GM06990 (cell line): ENCODE data around the gene MEF2C.

Experiments
- DNase-seq: peaks from one replicate; pipeline ENCODE4 v3.0.0-alpha.2; 2011; ENCODE audit not compliant: insufficient read length; ENCODE audit errors: extremely low read depth
- H3K27me3 ChIP-seq: replicated peaks from 2 replicates; pipeline ENCODE4 v1.6.0; 2011; ENCODE audit warnings: low read length; ENCODE audit not compliant: control insufficient read depth, insufficient read depth
- H3K36me3 ChIP-seq: 2 replicates; pipeline ENCODE4 v1.5.1; 2011; ENCODE audit warnings: low read length; ENCODE audit not compliant: control insufficient read depth, insufficient read depth
- H3K4me3 ChIP-seq: replicated peaks from 2 replicates; pipeline ENCODE4 v1.5.1; 2011; ENCODE audit warnings: low read depth, mild to moderate bottlenecking, control low read depth, low read length
- CTCF ChIP-seq: IDR thresholded peaks from 2 replicates; pipeline ENCODE4 v1.5.1; 2011; ENCODE audit warnings: low read length, control low read depth, mild to moderate bottlenecking, inconsistent platforms; ENCODE audit not compliant: insufficient read depth, poor library complexity, severe bottlenecking

Gene MEF2C

DNA sequence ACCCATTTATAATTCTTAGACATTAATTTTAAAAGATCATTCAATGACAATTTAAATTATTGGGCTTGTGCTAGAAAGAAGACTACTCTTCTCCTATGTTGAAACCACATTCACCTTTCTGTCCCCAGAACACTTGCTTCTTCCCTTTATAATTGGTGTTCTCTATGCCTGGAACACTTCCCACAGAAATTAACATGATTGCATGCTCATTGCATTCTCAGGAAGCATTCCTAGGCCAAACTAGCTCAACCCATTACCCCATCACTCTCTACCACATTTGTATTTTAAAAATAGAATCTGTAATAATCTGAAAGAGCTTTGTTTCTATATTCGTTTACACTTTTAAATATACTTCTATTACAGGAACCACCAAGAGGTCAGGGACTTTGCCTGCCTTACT, 184.7 kb downstream of the MEF2C start:
- DNase-seq = no peak
- Histone ChIP-seq H3K27me3 (peaks cover 2% of the 10 kb centered on the region), H3K4me3 (no peak overlapping the region), H3K36me3 (no peaks in the 10 kb centered on the region)
- no peak for TF ChIP-seq CTCF

- DNase-seq = no peak
- Histone ChIP-seq H3K27me3 (peaks cover 4% of the 10 kb centered on the region), H3K36me3 (no peaks in the 10 kb centered on the region), H3K4me3 (no peak overlapping the region)
- no peak for TF ChIP-seq CTCF
Measured at GRCh38 chr5:88696466-88696865, 186.5 kb downstream of the MEF2C start.

- Histone ChIP-seq H3K4me3 (no peak overlapping the region), H3K27me3 (peaks cover 4% of the 10 kb centered on the region), H3K36me3 (no peaks in the 10 kb centered on the region)
- DNase-seq = no peak
- no peak for TF ChIP-seq CTCF
Measured at GRCh38 chr5:88695931-88696330, 187.1 kb downstream of the MEF2C start.

DNA sequence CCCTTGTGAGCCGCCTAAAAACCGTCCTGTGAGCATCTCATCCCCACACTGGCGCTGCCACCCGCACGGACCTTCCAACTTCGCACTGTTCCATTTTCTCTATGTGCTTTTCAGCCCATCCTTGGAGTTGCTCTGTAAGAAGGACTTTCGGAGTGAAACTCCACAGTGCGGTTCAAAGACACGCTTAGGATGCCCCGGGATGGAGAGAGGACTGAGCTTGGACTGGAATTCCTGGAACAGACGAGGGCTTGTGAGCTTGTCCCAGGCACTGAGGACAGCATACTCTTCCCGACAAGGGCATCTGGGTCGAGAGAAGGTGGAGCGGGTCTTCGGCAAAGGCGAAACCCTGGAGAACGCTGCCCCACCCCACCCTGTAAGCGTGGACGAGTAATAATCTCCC, 187.8 kb downstream of the MEF2C start:
- DNase-seq = no peak
- Histone ChIP-seq H3K4me3 (no peak overlapping the region), H3K36me3 (no peaks in the 10 kb centered on the region), H3K27me3 (peaks cover 4% of the 10 kb centered on the region)
- no peak for TF ChIP-seq CTCF

- peaks cover 4% of the 10 kb centered on the region for H3K27me3 ChIP-seq
- no peak overlapping the region for H3K4me3 ChIP-seq
- DNase-seq = no peak
- no peak for TF ChIP-seq CTCF
- H3K36me3 ChIP-seq = no peaks in the 10 kb centered on the region
Measured at GRCh38 chr5:88694023-88694679, 188.8 kb downstream of the MEF2C start.
